ENCODE measurements around the gene ZCCHC17.
"Not testable (repeated sequence)": the region's sequence is repeated elsewhere in the genome, so short reads cannot be mapped to it uniquely, and the experiment has no call there.

The ZCCHC17 gene, protein sequence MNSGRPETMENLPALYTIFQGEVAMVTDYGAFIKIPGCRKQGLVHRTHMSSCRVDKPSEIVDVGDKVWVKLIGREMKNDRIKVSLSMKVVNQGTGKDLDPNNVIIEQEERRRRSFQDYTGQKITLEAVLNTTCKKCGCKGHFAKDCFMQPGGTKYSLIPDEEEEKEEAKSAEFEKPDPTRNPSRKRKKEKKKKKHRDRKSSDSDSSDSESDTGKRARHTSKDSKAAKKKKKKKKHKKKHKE

DNA sequence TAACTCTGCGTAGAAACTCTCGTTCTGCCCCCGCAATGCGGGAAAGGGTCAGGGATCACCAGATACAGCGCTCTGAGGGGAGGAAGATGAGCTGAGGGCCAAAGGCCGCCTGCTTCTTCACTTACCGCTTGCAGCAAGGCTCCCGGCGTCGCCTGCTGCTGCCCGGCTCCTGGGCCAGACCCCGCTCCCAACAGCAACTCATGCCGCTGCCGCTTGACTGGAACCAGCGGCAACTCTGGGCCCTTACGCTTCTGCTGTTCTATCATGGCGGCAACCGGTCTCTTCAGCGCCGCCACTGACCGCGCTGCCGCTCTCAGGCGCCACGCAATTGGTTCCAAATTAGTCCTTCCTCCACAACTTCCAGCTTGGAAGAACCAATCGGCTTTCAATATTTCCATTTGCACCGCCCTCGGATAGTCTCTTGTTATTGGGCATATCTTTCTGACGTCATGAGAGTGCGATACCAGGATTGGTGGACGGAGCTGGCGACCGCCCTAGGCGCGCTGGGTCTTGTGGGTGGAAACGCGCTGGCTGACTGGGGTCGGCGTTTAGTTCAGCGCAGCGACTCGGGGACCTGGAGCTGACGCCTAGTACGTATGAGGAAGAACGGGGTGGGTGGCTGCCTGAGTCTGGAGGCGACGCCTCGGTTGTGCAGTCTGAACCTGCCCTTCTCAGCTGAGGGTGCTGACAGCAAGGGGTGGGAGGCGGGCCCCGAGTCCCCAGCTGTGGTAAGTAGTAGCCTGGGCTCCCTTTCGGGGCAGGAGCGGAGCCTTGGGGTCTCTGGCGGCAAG lies at the start of gene ZCCHC17, which contains the start of gene SNRNP40:
Gene ZCCHC17, plus strand, starts transcription at position 547 of the 791 bp plus-strand sequence. CDS start 13,067 bp downstream, outside the sequence.
Gene SNRNP40, minus strand, starts transcription at position 303 of the 791 bp plus-strand sequence. Its CDS starts 37 bp downstream, at position 266.
- in situ Hi-C loops (cut with HindIII; ENCODE audit: low pct_ligation_motif_present, low pct_unique_long_range_greater_than_20kb, low sequenced_read_pairs) = no loop called here

DNA sequence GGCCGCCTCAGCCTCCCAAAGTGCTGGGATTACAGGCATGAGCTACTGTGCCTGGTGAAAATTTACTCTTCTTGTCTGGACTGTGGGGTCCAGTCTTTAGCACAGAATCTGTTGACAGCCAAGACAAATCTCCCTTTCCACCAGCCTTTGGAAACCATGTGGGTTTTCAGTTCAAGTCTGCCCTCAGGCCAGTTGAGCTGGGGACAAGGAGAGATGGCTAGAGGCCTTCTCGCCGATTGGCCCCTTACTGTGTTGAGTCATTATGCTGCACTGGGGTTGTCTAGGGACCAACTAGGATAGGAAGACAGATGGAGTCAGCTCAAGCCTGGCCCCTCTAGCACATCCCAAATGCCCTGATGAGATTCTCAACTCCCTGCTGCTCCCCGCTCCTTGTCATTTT lies 48.6 kb upstream of the ZCCHC17 start:
- DNase-seq = no peak
- in situ Hi-C loops (cut with HindIII; ENCODE audit: low pct_ligation_motif_present, low pct_unique_long_range_greater_than_20kb, low sequenced_read_pairs) = no loop called here

More for the DNA sequence above, at the start of gene ZCCHC17, which contains the start of gene SNRNP40:
- peak; percentile 99 for DNase-seq

DNA sequence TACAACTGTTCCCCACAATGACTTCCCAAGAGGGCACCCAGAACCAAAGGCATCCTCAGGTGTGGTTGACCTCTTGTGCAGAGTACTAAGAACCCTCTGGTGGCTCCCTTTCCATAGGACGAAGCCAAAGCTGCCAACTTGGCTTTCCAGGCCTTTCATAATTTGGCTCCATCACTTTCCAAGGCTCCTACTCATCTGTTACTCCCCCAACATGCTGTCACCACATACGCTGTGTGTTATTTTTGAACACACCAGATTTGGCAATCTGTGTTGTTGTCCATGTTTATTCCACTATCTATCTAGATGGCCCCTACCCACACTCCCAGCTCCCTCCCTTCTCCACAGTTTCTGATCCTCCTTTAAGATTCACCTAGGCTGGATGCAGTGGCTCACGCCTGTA lies 47.0 kb upstream of the ZCCHC17 start:
- in situ Hi-C loops (cut with HindIII; ENCODE audit: low pct_ligation_motif_present, low pct_unique_long_range_greater_than_20kb, low sequenced_read_pairs) = no loop called here
- DNase-seq = no peak

DNA sequence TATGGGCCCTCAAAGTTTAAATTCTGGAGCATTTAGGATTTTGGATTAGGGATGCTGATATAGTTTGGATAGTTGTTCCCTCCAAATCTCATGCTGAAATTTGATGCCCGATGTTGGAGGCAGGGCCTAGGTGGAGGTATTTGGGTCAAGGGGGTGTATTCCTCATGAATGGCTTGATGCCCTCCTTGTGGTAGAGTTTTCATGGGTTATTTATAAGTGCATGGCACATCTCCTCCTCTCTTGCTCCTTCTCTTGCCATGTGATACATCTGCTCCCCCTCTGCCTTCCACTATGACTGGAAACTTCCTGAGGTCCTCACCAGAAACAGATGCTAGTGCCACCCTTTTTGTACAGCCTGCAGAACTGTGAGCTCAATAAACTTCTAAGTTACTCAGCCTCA lies 39.6 kb upstream of the ZCCHC17 start:
- in situ Hi-C loops (cut with HindIII; ENCODE audit: low pct_ligation_motif_present, low pct_unique_long_range_greater_than_20kb, low sequenced_read_pairs) = no loop called here
- no peak for DNase-seq

DNA sequence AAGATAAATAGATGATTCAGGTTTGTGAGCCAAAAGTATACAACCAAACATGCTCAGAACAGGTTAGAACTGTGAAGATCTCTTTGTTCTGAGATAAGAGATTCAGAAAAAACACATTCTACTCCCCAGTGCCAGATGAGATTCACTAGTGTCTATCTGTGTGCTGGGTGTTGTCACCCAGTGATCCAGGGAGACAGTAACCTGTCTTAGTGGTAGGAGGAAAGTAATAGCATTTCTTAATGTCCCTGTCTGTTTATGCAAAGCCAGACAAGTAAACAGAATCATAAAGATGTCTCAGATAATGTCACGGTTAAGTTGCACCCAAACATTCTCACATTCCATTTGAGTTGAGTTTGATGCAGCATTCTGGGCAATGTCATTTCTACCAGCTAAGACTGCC lies 38.3 kb upstream of the ZCCHC17 start:
- in situ Hi-C loops (cut with HindIII; ENCODE audit: low pct_ligation_motif_present, low pct_unique_long_range_greater_than_20kb, low sequenced_read_pairs) = no loop called here
- no peak for DNase-seq

DNA sequence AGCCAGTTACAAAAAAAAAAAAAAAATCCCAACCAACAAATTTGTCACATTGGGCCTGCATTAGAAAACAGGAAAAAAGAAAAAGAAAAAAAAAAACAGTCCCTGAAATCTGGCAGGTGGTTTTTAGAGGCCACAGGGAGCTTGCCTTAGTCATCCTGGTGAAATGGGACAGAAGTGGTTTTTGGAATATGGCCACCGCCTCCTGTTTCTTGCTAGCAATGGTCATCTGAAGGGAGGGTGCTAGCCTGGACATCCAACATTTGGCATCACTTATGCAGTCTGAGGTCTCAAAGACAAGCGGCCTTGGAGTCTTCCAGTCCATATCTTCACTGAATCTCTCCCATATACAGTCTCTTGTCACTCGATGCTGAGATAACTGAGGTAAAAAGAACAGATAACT lies 37.1 kb upstream of the ZCCHC17 start:
- in situ Hi-C loops (cut with HindIII; ENCODE audit: low pct_ligation_motif_present, low pct_unique_long_range_greater_than_20kb, low sequenced_read_pairs) = no loop called here
- DNase-seq = no peak

DNA sequence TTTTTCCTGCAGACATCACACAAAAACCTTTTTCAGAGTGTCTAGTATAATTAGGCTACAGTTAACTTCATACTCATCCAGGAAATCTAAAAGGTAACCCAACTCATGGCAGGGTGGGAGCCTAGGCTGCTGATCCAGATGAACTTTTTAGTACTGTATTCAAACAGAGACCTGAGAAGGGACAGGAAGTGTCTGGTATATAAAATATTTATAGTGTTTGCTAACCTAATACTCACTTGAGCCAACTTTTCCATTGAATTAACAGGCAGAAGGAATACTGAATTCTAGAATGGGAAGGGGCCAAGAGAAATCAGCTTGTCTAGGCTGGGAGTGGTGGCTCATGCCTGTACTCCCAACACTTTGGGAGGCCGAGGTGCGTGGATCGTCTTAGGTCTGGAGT lies 34.9 kb upstream of the ZCCHC17 start:
- in situ Hi-C loops (cut with HindIII; ENCODE audit: low pct_ligation_motif_present, low pct_unique_long_range_greater_than_20kb, low sequenced_read_pairs) = no loop called here
- DNase-seq = no peak

DNA sequence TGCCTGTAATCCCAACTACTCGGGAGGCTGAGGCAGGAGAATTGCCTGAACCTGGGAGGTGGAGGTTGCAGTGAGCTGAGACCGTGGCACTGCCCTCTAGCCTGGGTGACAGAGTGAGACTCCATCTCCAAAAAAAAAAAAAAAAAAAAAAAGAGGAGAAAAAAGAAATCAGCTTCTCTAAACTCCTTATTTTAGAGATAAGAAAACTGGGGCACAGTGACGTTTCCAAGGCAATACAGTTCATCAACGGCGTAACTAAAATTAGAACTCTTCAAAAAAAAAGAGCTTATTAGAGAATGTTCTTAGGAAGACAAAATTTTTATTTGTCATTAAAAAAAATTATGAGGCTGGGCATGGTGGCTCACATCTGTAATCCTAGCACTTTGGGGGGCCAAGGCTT lies 34.4 kb upstream of the ZCCHC17 start:
- DNase-seq; in situ Hi-C loops (cut with HindIII; ENCODE audit: low pct_ligation_motif_present, low pct_unique_long_range_greater_than_20kb, low sequenced_read_pairs): not testable (repeated sequence)

DNA sequence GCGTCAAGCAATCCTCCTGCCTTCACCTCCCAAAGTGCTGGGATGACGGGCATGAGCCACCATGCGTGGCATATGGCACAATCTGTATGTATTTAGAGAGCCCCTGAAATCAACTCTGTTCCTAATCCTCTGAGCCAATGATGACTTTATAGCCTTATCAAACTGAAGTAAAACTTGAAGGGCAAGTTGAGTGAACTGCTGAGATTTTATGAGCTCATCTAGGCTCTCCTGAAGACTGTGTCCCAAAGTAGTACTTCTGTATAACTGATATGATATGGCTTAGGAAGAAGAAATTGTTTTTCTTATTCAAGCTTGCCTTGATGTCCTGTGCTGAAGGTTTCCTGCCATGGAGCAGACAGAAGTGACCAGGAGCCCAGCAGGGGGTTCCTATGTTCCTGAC lies 33.4 kb upstream of the ZCCHC17 start:
- DNase-seq = no peak
- in situ Hi-C loops (cut with HindIII; ENCODE audit: low pct_ligation_motif_present, low pct_unique_long_range_greater_than_20kb, low sequenced_read_pairs) = no loop called here

DNA sequence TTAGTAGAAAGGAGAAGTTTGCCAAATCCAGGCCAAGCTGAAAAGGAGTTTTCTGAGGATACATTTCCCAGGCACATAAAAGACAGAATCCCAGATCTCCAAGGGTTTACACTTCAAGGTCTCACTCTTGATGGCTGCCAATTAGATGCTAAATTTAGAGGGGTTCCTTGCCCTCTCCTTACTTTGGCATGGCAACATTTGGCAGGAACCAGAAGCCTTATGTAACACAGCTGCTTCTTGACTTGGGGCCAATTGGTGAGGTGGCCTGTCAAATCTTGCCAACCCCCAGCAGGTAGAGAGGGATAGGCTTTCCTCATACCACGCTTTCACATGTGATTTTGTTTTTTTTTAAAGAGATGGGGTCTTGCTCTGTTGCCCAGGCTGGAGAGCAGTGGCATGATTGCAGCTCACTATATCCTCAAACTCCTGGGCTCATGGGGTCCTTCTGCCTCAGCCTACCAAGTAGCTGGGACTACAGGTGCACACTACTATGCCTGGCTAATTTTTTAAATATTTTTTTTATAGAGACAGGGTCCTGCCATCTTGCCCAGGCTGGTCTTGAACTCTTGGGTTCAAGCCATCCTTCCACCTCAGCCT lies 31.9 kb upstream of the ZCCHC17 start:
- no peak for DNase-seq
- in situ Hi-C loops (cut with HindIII; ENCODE audit: low pct_ligation_motif_present, low pct_unique_long_range_greater_than_20kb, low sequenced_read_pairs) = no loop called here

DNA sequence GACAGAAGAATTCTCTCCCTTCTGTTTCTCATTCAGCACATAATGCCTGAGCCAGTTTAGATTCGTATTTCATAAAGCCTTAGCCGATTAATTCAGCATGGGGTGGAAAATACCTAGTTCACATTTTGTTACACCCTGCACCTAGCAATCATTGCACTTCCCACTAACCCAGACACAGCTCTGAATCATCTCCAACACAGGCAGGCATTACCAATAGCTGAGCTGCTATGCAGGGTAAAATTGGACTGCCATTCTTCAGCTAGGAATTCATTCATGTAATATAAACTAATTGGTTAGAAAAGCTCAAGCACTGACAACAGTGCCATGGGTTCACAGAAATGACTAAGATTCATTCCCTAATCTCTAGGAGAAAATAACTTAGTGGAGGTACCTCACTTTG lies 30.3 kb upstream of the ZCCHC17 start:
- in situ Hi-C loops (cut with HindIII; ENCODE audit: low pct_ligation_motif_present, low pct_unique_long_range_greater_than_20kb, low sequenced_read_pairs) = no loop called here

DNA sequence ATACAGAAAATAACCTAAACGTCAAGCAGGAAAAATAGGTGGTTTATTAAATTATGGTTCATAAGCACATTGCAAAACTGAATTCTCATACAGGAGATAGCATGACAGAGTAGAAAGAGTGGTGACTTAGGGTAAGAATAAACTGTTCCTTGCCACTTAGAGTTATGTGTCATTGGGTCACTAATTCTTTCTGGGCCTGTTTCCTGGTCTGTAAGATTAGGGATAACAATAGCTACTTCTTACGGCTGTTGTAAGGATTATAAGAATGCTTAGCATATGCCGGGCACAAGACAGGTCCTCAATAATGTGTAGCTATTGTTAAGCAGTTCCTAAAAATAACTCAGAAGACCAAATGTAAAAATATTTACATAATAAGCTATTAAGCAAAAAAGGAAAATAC lies 24.5 kb upstream of the ZCCHC17 start:
- in situ Hi-C loops (cut with HindIII; ENCODE audit: low pct_ligation_motif_present, low pct_unique_long_range_greater_than_20kb, low sequenced_read_pairs) = no loop called here
- no peak for DNase-seq

More for the DNA sequence above, 30.3 kb upstream of the ZCCHC17 start:
- DNase-seq = no peak

DNA sequence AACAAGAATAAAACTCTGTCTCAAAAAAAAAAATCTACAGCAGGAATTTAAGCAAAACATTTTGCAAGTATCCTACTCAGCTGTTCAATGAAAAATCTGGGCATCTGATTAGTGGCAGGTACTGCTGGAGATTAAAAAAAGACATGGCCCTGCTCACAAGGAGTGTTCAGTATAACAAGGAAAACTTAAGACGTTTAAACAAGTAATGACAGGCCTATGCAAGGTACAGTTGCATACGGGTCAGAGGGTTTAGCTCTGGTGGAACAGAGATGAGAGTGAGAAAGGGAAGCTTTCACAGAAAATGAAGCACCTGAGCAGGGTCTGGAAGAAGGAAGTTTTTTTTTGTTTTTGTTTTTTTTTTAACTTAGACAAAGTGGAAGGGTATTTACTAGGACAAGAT lies 23.2 kb upstream of the ZCCHC17 start:
- no peak for DNase-seq
- in situ Hi-C loops (cut with HindIII; ENCODE audit: low pct_ligation_motif_present, low pct_unique_long_range_greater_than_20kb, low sequenced_read_pairs) = no loop called here

DNA sequence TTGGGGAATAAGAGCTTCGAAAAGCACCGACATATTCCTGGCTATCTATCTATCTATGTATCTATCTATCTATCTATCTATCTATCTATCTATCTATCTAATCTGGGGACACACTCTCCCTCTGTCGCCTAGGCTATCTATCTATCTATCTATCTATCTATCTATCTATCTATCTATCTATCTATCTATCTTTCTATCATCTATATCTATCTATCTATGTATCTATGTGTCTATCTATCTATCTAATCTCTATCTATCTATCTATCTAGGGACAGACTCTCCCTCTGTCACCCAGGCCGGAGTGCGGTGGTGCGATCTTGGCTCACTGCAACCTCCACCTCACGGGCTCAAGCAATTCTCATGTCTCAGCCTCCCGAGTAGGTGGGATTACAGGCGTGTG lies 14.4 kb upstream of the ZCCHC17 start:
- DNase-seq; in situ Hi-C loops (cut with HindIII; ENCODE audit: low pct_ligation_motif_present, low pct_unique_long_range_greater_than_20kb, low sequenced_read_pairs): not testable (repeated sequence)

DNA sequence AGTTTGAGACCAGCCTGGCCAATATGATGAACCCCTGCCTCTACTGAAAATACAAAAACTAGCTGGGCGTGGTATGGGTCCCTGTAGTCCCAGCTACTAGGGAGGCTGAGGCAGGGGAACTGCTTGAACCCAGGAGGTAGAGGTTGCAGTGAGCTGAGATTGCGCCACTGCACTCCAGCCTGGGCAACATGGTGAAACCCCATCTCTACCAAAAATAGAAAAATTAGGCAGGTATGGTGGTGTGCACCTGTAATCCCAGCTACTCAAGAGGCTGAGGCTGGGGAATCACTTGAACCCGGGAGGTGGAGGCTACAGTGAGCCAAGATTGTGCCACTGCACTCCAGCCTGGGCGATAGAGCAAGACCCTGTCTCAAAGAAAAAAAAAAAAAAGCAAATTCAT lies 9.0 kb upstream of the ZCCHC17 start:
- DNase-seq; in situ Hi-C loops (cut with HindIII; ENCODE audit: low pct_ligation_motif_present, low pct_unique_long_range_greater_than_20kb, low sequenced_read_pairs): not testable (repeated sequence)

DNA sequence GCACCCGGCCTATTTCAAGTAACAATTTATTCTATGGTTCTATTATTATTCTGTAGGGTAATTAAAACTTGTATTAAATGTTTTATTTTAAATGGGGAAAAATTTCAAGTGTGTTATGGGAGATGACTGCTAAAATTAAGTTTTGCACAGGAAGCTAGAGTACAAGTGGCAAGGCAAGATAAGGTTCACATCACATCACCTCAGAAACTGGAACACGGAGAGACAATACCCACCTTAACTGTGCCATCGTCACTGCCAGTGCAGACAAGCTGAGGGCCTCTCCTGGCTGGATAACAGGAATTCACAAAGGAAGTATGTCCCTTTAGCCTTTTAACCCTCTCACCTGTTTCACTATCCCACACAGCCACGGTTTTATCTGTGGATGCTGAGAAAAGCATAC lies 7.8 kb upstream of the ZCCHC17 start:
- in situ Hi-C loops (cut with HindIII; ENCODE audit: low pct_ligation_motif_present, low pct_unique_long_range_greater_than_20kb, low sequenced_read_pairs) = no loop called here
- no peak for DNase-seq

DNA sequence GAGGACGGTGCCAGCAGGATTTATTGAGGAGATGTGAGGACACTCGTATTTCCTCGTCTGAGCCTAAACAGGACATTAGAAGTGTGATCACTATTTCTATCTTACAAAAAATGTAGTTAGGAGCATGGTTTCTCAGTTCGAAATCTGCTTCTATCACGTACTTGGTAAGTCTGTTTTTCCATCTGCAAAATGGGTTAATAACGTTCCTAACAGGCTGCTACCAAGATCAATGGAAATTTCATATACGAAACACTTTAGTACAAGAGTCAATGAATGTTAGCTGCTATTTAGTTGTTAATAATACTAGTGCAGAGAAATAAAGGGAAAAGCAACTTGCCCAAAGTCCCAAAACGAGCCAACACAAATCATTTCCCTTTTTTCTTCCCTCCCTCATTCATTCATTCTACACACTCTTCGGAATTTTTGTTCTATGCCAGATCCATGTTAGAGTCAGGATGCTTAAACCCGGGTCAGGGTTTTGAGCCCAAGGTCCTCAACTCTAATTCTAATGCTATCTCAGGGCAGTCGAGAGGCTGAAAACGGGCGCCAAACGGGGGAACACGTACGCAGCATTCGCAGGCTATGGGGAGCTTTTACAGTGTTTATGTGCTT lies 852 bp upstream of the ZCCHC17 start:
- no peak for DNase-seq
- in situ Hi-C loops (cut with HindIII; ENCODE audit: low pct_ligation_motif_present, low pct_unique_long_range_greater_than_20kb, low sequenced_read_pairs) = no loop called here

DNA sequence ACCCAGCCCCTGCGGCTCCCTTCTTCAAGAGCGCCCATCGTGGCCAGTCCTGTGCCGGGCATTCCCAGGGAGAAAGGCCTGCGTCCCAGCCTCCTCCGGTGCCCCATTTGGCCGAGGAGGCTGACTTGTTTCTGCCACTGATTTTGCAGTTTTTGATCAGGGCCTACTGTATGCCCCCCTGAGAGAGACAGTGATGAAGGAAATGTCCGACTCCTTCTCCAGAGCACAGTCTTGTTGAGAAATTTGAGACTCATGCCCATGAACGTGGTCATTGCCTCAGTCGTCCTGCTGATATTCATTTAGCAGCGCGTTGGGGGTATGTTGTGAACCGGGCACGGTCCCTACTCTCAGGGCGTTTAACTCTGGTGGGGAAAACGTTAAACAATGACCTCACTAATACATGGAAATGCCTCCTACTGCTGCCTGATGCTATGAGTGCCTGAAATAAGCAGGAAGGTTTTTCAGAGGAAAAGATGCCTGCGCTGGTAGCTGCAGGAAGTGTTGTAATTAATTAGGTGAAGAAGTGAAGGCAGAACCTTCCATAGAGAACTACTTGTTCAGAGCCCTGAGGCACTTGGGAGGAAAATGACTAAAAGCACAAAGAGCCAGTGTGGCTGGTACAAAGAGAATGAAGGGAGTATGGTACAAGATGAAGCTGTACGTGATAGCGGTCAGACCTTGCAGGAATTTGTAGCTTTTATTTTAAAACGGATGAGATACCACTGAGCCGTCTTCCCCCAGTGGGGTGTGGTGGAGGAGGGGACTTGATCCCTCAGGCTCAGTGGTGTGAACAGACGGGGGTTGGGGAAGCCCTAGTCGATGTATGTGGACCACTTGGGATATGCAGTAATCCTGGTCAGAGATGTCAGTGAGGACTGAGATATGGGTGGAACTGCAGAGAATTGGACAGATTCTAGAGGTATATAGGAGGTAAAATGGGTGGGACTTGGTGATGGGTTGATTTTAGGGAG lies 730 bp downstream of the ZCCHC17 start:
- DNase-seq = no peak
- in situ Hi-C loops (cut with HindIII; ENCODE audit: low pct_ligation_motif_present, low pct_unique_long_range_greater_than_20kb, low sequenced_read_pairs) = no loop called here

All from ACHN (cell line).